GM23338 (cell line): ENCODE data around the gene PEPD. TPM values are rescaled to one million over a fixed set of nuclear protein-coding genes. Genes with fewer than 3 reads are reported as not detected.

Source experiments
- ATAC-seq: fragments of 200-7000 bp; cut with Tn5 transposase; 3 replicates; pipeline ENCODE4 v1.9.1; 2020
- DNase-seq: peaks from one replicate; pipeline ENCODE4 v3.0.0-alpha.2; 2015; ENCODE audit warnings: low spot score
- H2AFZ ChIP-seq: fragments of 200-600 bp; sonication (generic); 2 replicates; pipeline ENCODE4 v1.8.0; 2016; ENCODE audit warnings: antibody characterized with exemption, mild to moderate bottlenecking, moderate library complexity
- H3F3A ChIP-seq: fragments of 200-600 bp; sonication (generic); replicated peaks from 2 replicates; pipeline ENCODE4 v1.8.0; 2017; ENCODE audit warnings: antibody characterized with exemption, mixed run types, low read depth
- H3K27ac ChIP-seq: fragments of 200-600 bp; sonication (generic); 2 replicates; pipeline ENCODE4 v1.6.1; 2016; ENCODE audit warnings: low read depth
- H3K27me3 ChIP-seq: fragments of 200-600 bp; sonication (generic); 2 replicates; pipeline ENCODE4 v1.8.0; 2016; ENCODE audit warnings: mild to moderate bottlenecking, mixed run types, moderate library complexity; ENCODE audit not compliant: insufficient read depth
- H3K36me3 ChIP-seq: fragments of 200-600 bp; sonication (generic); 2 replicates; pipeline ENCODE4 v1.8.0; 2016; ENCODE audit warnings: mild to moderate bottlenecking; ENCODE audit not compliant: insufficient read depth
- H3K4me1 ChIP-seq: fragments of 200-600 bp; sonication (generic); 2 replicates; pipeline ENCODE4 v1.8.0; 2016; ENCODE audit warnings: mild to moderate bottlenecking, moderate library complexity; ENCODE audit not compliant: insufficient read depth
- H3K4me2 ChIP-seq: fragments of 200-600 bp; sonication (generic); 2 replicates; pipeline ENCODE4 v1.7.1; 2017; ENCODE audit warnings: mixed run types
- H3K4me3 ChIP-seq: fragments of 200-600 bp; sonication (generic); 2 replicates; pipeline ENCODE4 v1.6.1; 2016; ENCODE audit warnings: mixed run types
- H3K79me2 ChIP-seq: fragments of 200-600 bp; sonication (generic); replicated peaks from 2 replicates; pipeline ENCODE4 v1.8.0; 2017; ENCODE audit warnings: mild to moderate bottlenecking; ENCODE audit not compliant: insufficient read depth
- H3K9me2 ChIP-seq: fragments of 200-600 bp; sonication (generic); 2 replicates; pipeline ENCODE4 v1.8.0; 2017; ENCODE audit not compliant: insufficient read depth
- H4K20me1 ChIP-seq: fragments of 200-600 bp; sonication (generic); replicated peaks from 2 replicates; pipeline ENCODE4 v1.8.0; 2017; ENCODE audit warnings: mild to moderate bottlenecking; ENCODE audit not compliant: insufficient read depth
- H3K27ac Mint-ChIP-seq: 2 replicates; pipeline ENCODE4 v1.8.0; 2020; ENCODE audit warnings: inconsistent platforms, mild to moderate bottlenecking, moderate library complexity, mixed read lengths
- H3K27me3 Mint-ChIP-seq: 3 replicates; pipeline ENCODE4 v1.8.0; 2022; ENCODE audit warnings: low read depth, mild to moderate bottlenecking, moderate library complexity, mixed read lengths, inconsistent platforms; ENCODE audit not compliant: insufficient read depth, poor library complexity
- H3K36me3 Mint-ChIP-seq: 3 replicates; pipeline ENCODE4 v1.8.0; 2021; ENCODE audit warnings: low read depth, mild to moderate bottlenecking, inconsistent platforms, moderate library complexity, mixed read lengths
- H3K4me1 Mint-ChIP-seq: 3 replicates; pipeline ENCODE4 v1.8.0; 2020; ENCODE audit warnings: mild to moderate bottlenecking, inconsistent platforms, mixed read lengths
- H3K4me3 Mint-ChIP-seq: 3 replicates; pipeline ENCODE4 v1.8.0; 2021; ENCODE audit warnings: moderate library complexity, mild to moderate bottlenecking, inconsistent platforms, mixed read lengths
- H3K9me3 Mint-ChIP-seq: 3 replicates; pipeline ENCODE4 v1.8.0; 2020; ENCODE audit warnings: moderate library complexity, mild to moderate bottlenecking, inconsistent platforms, mixed read lengths
- CREB1 ChIP-seq: fragments of 250-450 bp; sonication (Bioruptor Pico); IDR thresholded peaks from 2 replicates; pipeline ENCODE4 v1.5.0; 2020; ENCODE audit warnings: low read depth, mild to moderate bottlenecking, moderate library complexity
- EZH2 ChIP-seq: fragments of 200-600 bp; sonication (generic); IDR thresholded peaks from one replicate; pipeline ENCODE4 v1.8.0; 2017; ENCODE audit warnings: antibody characterized with exemption, mild to moderate bottlenecking, low read depth; ENCODE audit not compliant: unreplicated experiment
- EZH2phosphoT487 ChIP-seq: fragments of 200-600 bp; sonication (generic); IDR thresholded peaks from one replicate; pipeline ENCODE4 v1.8.1; 2018; ENCODE audit warnings: antibody characterized with exemption; ENCODE audit not compliant: unreplicated experiment
- JUNB ChIP-seq: IDR thresholded peaks from one replicate; pipeline ENCODE4 v1.6.1; 2016; ENCODE audit warnings: antibody characterized with exemption; ENCODE audit not compliant: unreplicated experiment
- NANOG ChIP-seq: IDR thresholded peaks from 2 replicates; pipeline ENCODE4 v1.6.1; 2016; ENCODE audit warnings: antibody characterized with exemption, borderline replicate concordance
- POLR2AphosphoS5 ChIP-seq: IDR thresholded peaks from 2 replicates; pipeline ENCODE4 v1.6.1; 2016; ENCODE audit warnings: antibody characterized with exemption, low read depth
- STAT1 ChIP-seq: IDR thresholded peaks from one replicate; pipeline ENCODE4 v1.6.1; 2016; ENCODE audit warnings: antibody characterized with exemption; ENCODE audit not compliant: unreplicated experiment
- ZNF114 ChIP-seq: fragments of 250-450 bp; sonication (Bioruptor Pico); IDR thresholded peaks from 2 replicates; pipeline ENCODE4 v1.5.0; 2020; ENCODE audit warnings: mild to moderate bottlenecking, moderate library complexity
- ZNF331 ChIP-seq: fragments of 250-450 bp; sonication (Bioruptor Pico); IDR thresholded peaks from 2 replicates; pipeline ENCODE4 v1.5.0; 2020; ENCODE audit warnings: low read depth, mild to moderate bottlenecking, moderate library complexity
- polyA plus RNA-seq: library from polyadenylated mRNA; unstranded; fragments of >200 nt; fragmentation: Nextera tagmentation; extraction: Ambion mirVana; gene quantifications from 2 replicates; pipeline ENCODE4 v1.2.1, GENCODE V29; 2016
- total RNA-seq: library from RNA; depleted of rRNA; stranded (reverse); fragments of >200 nt; shearing (Covaris generic); gene quantifications from 2 replicates; pipeline ENCODE4 v1.2.3, GENCODE V29; 2014
- TF ChIP-seq, protein P1 (sequence below): IDR thresholded peaks from 2 replicates; pipeline ENCODE4 v1.6.1; 2016; ENCODE audit warnings: antibody characterized with exemption
- TF ChIP-seq, protein P2 (sequence below): fragments of 250-450 bp; sonication (Bioruptor Pico); IDR thresholded peaks from 2 replicates; pipeline ENCODE4 v1.5.0; 2020; ENCODE audit warnings: mild to moderate bottlenecking, moderate library complexity
- TF ChIP-seq, protein P3 (sequence below), 2 experiments: fragments of 200-600 bp in 1 of 2; sonication (generic) in 1 of 2; conservative IDR thresholded peaks; 2 replicates each; pipeline versions ENCODE4 v1.5.1 to v1.6.1; 2016 to 2017; ENCODE audit warnings: antibody characterized with exemption in 2 of 2, low read depth in 2 of 2, mild to moderate bottlenecking in 2 of 2, moderate library complexity in 1 of 2
- TF ChIP-seq, protein P4 (sequence below): IDR thresholded peaks from one replicate; pipeline ENCODE4 v1.6.1; 2018; ENCODE audit warnings: antibody characterized with exemption; ENCODE audit not compliant: unreplicated experiment

The PEPD gene
- total and polyA plus RNA-seq, 2 experiments from 2014 or later, result 81.7 to 89.2 TPM

DNA sequence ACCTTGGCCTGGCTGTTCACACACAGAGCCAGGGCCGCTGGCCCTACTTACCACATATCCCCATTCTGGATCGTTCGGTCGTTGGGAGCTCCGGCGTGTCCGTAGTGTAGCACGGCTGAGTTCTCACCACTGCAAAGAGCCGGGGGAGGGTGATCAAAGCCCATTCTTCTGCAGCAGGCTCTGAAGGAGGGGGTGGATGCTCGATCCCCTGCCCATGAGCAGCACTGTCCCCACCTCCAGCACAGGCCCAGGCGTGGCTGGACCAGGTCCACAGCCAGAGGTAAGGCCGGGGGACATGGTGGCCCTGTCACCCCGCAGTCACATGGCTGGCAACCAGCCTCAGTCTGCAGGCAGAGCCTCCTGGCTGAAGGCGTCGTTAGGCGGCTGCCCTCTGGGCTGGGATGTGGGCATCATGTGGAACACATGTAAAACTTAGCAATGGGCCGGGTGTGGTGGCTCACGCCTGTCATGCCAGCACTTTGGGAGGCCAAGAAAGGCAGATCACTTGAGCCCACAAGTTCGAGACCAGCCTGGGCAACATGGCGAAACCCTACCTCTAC is 109.9 kb downstream of the PEPD start:
- no peak for ATAC-seq
- Mint-ChIP-seq H3K27ac (no peak overlapping the region), H3K27me3 (peaks cover 15% of the 10 kb centered on the region), H3K36me3 (no peaks in the 10 kb centered on the region), H3K4me3 (no peak overlapping the region), H3K9me3 (no peaks in the 10 kb centered on the region), H3K4me1 (peaks cover 6% of the 10 kb centered on the region)
- TF ChIP-seq, protein P1, sequence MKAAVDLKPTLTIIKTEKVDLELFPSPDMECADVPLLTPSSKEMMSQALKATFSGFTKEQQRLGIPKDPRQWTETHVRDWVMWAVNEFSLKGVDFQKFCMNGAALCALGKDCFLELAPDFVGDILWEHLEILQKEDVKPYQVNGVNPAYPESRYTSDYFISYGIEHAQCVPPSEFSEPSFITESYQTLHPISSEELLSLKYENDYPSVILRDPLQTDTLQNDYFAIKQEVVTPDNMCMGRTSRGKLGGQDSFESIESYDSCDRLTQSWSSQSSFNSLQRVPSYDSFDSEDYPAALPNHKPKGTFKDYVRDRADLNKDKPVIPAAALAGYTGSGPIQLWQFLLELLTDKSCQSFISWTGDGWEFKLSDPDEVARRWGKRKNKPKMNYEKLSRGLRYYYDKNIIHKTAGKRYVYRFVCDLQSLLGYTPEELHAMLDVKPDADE, result no peak
- TF ChIP-seq JUNB (no peak), EZH2phosphoT487 (no peak), STAT1 (no peak), NANOG (no peak), CREB1 (CRISPR knock-in tag) (no peak), ZNF114 (no peak), POLR2AphosphoS5 (no peak), EZH2 (no peak), ZNF331 (CRISPR knock-in tag) (no peak)
- TF ChIP-seq, protein P2, sequence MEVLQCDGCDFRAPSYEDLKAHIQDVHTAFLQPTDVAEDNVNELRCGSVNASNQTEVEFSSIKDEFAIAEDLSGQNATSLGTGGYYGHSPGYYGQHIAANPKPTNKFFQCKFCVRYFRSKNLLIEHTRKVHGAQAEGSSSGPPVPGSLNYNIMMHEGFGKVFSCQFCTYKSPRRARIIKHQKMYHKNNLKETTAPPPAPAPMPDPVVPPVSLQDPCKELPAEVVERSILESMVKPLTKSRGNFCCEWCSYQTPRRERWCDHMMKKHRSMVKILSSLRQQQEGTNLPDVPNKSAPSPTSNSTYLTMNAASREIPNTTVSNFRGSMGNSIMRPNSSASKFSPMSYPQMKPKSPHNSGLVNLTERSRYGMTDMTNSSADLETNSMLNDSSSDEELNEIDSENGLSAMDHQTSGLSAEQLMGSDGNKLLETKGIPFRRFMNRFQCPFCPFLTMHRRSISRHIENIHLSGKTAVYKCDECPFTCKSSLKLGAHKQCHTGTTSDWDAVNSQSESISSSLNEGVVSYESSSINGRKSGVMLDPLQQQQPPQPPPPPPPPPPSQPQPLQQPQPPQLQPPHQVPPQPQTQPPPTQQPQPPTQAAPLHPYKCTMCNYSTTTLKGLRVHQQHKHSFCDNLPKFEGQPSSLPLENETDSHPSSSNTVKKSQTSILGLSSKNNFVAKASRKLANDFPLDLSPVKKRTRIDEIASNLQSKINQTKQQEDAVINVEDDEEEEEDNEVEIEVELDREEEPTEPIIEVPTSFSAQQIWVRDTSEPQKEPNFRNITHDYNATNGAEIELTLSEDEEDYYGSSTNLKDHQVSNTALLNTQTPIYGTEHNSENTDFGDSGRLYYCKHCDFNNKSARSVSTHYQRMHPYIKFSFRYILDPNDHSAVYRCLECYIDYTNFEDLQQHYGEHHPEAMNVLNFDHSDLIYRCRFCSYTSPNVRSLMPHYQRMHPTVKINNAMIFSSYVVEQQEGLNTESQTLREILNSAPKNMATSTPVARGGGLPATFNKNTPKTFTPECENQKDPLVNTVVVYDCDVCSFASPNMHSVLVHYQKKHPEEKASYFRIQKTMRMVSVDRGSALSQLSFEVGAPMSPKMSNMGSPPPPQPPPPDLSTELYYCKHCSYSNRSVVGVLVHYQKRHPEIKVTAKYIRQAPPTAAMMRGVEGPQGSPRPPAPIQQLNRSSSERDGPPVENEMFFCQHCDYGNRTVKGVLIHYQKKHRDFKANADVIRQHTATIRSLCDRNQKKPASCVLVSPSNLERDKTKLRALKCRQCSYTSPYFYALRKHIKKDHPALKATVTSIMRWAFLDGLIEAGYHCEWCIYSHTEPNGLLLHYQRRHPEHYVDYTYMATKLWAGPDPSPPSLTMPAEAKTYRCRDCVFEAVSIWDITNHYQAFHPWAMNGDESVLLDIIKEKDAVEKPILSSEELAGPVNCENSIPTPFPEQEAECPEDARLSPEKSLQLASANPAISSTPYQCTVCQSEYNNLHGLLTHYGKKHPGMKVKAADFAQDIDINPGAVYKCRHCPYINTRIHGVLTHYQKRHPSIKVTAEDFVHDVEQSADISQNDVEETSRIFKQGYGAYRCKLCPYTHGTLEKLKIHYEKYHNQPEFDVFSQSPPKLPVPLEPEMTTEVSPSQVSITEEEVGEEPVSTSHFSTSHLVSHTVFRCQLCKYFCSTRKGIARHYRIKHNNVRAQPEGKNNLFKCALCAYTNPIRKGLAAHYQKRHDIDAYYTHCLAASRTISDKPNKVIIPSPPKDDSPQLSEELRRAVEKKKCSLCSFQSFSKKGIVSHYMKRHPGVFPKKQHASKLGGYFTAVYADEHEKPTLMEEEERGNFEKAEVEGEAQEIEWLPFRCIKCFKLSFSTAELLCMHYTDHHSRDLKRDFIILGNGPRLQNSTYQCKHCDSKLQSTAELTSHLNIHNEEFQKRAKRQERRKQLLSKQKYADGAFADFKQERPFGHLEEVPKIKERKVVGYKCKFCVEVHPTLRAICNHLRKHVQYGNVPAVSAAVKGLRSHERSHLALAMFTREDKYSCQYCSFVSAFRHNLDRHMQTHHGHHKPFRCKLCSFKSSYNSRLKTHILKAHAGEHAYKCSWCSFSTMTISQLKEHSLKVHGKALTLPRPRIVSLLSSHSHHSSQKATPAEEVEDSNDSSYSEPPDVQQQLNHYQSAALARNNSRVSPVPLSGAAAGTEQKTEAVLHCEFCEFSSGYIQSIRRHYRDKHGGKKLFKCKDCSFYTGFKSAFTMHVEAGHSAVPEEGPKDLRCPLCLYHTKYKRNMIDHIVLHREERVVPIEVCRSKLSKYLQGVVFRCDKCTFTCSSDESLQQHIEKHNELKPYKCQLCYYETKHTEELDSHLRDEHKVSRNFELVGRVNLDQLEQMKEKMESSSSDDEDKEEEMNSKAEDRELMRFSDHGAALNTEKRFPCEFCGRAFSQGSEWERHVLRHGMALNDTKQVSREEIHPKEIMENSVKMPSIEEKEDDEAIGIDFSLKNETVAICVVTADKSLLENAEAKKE, result no peak
- TF ChIP-seq, protein P3, sequence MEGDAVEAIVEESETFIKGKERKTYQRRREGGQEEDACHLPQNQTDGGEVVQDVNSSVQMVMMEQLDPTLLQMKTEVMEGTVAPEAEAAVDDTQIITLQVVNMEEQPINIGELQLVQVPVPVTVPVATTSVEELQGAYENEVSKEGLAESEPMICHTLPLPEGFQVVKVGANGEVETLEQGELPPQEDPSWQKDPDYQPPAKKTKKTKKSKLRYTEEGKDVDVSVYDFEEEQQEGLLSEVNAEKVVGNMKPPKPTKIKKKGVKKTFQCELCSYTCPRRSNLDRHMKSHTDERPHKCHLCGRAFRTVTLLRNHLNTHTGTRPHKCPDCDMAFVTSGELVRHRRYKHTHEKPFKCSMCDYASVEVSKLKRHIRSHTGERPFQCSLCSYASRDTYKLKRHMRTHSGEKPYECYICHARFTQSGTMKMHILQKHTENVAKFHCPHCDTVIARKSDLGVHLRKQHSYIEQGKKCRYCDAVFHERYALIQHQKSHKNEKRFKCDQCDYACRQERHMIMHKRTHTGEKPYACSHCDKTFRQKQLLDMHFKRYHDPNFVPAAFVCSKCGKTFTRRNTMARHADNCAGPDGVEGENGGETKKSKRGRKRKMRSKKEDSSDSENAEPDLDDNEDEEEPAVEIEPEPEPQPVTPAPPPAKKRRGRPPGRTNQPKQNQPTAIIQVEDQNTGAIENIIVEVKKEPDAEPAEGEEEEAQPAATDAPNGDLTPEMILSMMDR (conservative IDR thresholded peaks at IDR 0.05; ENCODE audit: low read depth in 2 of 2), result no peak
- TF ChIP-seq, protein P4, sequence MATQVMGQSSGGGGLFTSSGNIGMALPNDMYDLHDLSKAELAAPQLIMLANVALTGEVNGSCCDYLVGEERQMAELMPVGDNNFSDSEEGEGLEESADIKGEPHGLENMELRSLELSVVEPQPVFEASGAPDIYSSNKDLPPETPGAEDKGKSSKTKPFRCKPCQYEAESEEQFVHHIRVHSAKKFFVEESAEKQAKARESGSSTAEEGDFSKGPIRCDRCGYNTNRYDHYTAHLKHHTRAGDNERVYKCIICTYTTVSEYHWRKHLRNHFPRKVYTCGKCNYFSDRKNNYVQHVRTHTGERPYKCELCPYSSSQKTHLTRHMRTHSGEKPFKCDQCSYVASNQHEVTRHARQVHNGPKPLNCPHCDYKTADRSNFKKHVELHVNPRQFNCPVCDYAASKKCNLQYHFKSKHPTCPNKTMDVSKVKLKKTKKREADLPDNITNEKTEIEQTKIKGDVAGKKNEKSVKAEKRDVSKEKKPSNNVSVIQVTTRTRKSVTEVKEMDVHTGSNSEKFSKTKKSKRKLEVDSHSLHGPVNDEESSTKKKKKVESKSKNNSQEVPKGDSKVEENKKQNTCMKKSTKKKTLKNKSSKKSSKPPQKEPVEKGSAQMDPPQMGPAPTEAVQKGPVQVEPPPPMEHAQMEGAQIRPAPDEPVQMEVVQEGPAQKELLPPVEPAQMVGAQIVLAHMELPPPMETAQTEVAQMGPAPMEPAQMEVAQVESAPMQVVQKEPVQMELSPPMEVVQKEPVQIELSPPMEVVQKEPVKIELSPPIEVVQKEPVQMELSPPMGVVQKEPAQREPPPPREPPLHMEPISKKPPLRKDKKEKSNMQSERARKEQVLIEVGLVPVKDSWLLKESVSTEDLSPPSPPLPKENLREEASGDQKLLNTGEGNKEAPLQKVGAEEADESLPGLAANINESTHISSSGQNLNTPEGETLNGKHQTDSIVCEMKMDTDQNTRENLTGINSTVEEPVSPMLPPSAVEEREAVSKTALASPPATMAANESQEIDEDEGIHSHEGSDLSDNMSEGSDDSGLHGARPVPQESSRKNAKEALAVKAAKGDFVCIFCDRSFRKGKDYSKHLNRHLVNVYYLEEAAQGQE, result no peak
- no peaks in the 10 kb centered on the region for H3K36me3 ChIP-seq
- no peaks in the 10 kb centered on the region; the same call in 1 of the 2 replicates for H4K20me1 ChIP-seq
- no peaks in the 10 kb centered on the region; the same call in 1 of the 2 replicates for H3K4me1 ChIP-seq
- no peak overlapping the region for H3K4me3 ChIP-seq
- no peak overlapping the region for H3K27ac ChIP-seq
- no peak overlapping the region for H2AFZ ChIP-seq
- H3K9me2 ChIP-seq, result no peaks in the 10 kb centered on the region
- no peaks in the 10 kb centered on the region for H3K27me3 ChIP-seq
- H3F3A ChIP-seq, result no peaks in the 10 kb centered on the region
- no peak overlapping the region for H3K4me2 ChIP-seq
- DNase-seq, result no peak
- H3K79me2 ChIP-seq, result no peaks in the 10 kb centered on the region
